Measurements from ENCODE around the gene NR1I2. TPM values are rescaled to one million over a fixed set of nuclear protein-coding genes. Genes with fewer than 3 reads are reported as not detected.

Gene NR1I2
- polyA plus RNA-seq, 3 donors = 0.07 TPM; not detected in 2

- intact Hi-C loops (cut with micrococcal nuclease) = no loop called here
- H3K9ac ChIP-seq (ENCODE audit: insufficient read depth, low read length, poor library complexity, severe bottlenecking) = no peak overlapping the region
These were observed 2.0 kb downstream of the NR1I2 start for GRCh38 chr3:119783883-119784282.

GRCh38 chr3:119786409-119786808 is 4.5 kb downstream of the NR1I2 start:
- peaks cover 0 to 4% (median 0%) of the 10 kb centered on the region in 7 donors for H3K9me3 Mint-ChIP-seq
- H3K4me2 ChIP-seq (replicated peaks; ENCODE audit: extremely low read depth, low read length, poor library complexity, severe bottlenecking) = no peak overlapping the region
- no peaks in the 10 kb centered on the region for H3K27me3 Mint-ChIP-seq (ENCODE audit: low read depth in 3 of 3)
- no peak for DNase-seq
- WGBS (ENCODE audit: insufficient coverage) = no CpG with 5 or more reads among the region's 2 CpGs
- no peak overlapping the region for H2AFZ ChIP-seq (ENCODE audit: insufficient read depth, low read depth, low read length, poor library complexity, severe bottlenecking)
- no peaks in the 10 kb centered on the region for H3K27me3 ChIP-seq (ENCODE audit: control insufficient read depth in 2 of 2, insufficient read depth in 2 of 2, low read length in 2 of 2)
- intact Hi-C loops (cut with micrococcal nuclease) = no loop called here
- H3K27ac ChIP-seq (ENCODE audit: low read depth in 1 of 2, low read length in 2 of 2) = no peak overlapping the region
- TF ChIP-seq CTCF (IDR thresholded peaks at IDR 0.05) = no peak
- no peaks in the 10 kb centered on the region for H3K36me3 Mint-ChIP-seq
- H3K4me3 Mint-ChIP-seq = no peak overlapping the region
- H3K4me1 ChIP-seq (ENCODE audit: control insufficient read depth in 1 of 2, insufficient read depth in 2 of 2, low read length in 2 of 2) = peaks cover 5 to 14% of the 10 kb centered on the region in 2 donors
- H3K79me2 ChIP-seq (ENCODE audit: insufficient read depth, low read length) = no peaks in the 10 kb centered on the region
- no peak overlapping the region for H3K9ac ChIP-seq (ENCODE audit: insufficient read depth, low read length, poor library complexity, severe bottlenecking)
- H3K4me3 ChIP-seq (replicated peaks in 1 of 3; ENCODE audit: low read depth in 2 of 3, low read length in 3 of 3) = no peak overlapping the region
- H3K9me3 ChIP-seq (replicated peaks in 1 of 2; ENCODE audit: control insufficient read depth in 1 of 2, insufficient read depth in 1 of 2, low read length in 2 of 2) = no peaks in the 10 kb centered on the region
- H3K36me3 ChIP-seq (replicated peaks in 1 of 2; ENCODE audit: control insufficient read depth in 1 of 2, insufficient read depth in 2 of 2, low read length in 2 of 2) = no peaks in the 10 kb centered on the region
- H3K4me1 Mint-ChIP-seq = peaks cover 34% of the 10 kb centered on the region
- H3K27ac Mint-ChIP-seq = no peak overlapping the region
- H4K20me1 ChIP-seq (ENCODE audit: insufficient read depth, low read length) = no peaks in the 10 kb centered on the region

More at GRCh38 chr3:119783883-119784282, 2.0 kb downstream of the NR1I2 start:
- Histone ChIP-seq H3K27me3 (ENCODE audit: control insufficient read depth in 2 of 2, insufficient read depth in 2 of 2, low read length in 2 of 2) (no peaks in the 10 kb centered on the region), H3K27ac (ENCODE audit: low read depth in 1 of 2, low read length in 2 of 2) (peak overlapping the region in 1 of 2 donors; percentile 10), H3K4me1 (ENCODE audit: control insufficient read depth in 1 of 2, insufficient read depth in 2 of 2, low read length in 2 of 2) (peaks cover 19 to 26% of the 10 kb centered on the region in 2 donors), H3K9me3 (replicated peaks in 1 of 2; ENCODE audit: control insufficient read depth in 1 of 2, insufficient read depth in 1 of 2, low read length in 2 of 2) (no peaks in the 10 kb centered on the region), H3K4me3 (replicated peaks in 1 of 3; ENCODE audit: low read depth in 2 of 3, low read length in 3 of 3) (no peak overlapping the region), H4K20me1 (ENCODE audit: insufficient read depth, low read length) (no peaks in the 10 kb centered on the region), H3K4me2 (replicated peaks; ENCODE audit: extremely low read depth, low read length, poor library complexity, severe bottlenecking) (no peak overlapping the region), H3K79me2 (ENCODE audit: insufficient read depth, low read length) (no peaks in the 10 kb centered on the region), H3K36me3 (replicated peaks in 1 of 2; ENCODE audit: control insufficient read depth in 1 of 2, insufficient read depth in 2 of 2, low read length in 2 of 2) (no peaks in the 10 kb centered on the region), H2AFZ (ENCODE audit: insufficient read depth, low read depth, low read length, poor library complexity, severe bottlenecking) (peak overlapping the region; percentile 39)
- Mint-ChIP-seq H3K36me3 (no peaks in the 10 kb centered on the region), H3K4me1 (peaks cover 43% of the 10 kb centered on the region), H3K9me3 (no peaks in the 10 kb centered on the region), H3K4me3 (no peak overlapping the region), H3K27me3 (ENCODE audit: low read depth in 3 of 3) (no peaks in the 10 kb centered on the region), H3K27ac (peak overlapping the region in 3 of 7 donors; percentile 2 to 35 (median 8))
- DNase-seq = peak in 2 of 3 donors; percentile 9 to 18
- WGBS (ENCODE audit: insufficient coverage) = 3% methylated on average over 5 of the region's 7 CpGs
- TF ChIP-seq CTCF (IDR thresholded peaks at IDR 0.05) = no peak
